GM19035 (cell line): ENCODE measurements around the gene SSU72.

Source experiments
- ATAC-seq: cut with Tn5 transposase; IDR thresholded peaks from one replicate; pipeline ENCODE4 v1.9.1; 2021; ENCODE audit not compliant: unreplicated experiment

SSU72 gene

GRCh38 chr1:1612104-1612400, 37.4 kb upstream of the SSU72 start:
- ATAC-seq = no peak

GRCh38 chr1:1610796-1611195, 36.1 kb upstream of the SSU72 start:
- no peak for ATAC-seq

- no peak for ATAC-seq
Measured at GRCh38 chr1:1609822-1610485, 35.3 kb upstream of the SSU72 start.

GRCh38 chr1:1606232-1606631, 31.6 kb upstream of the SSU72 start:
- ATAC-seq = no peak

- no peak for ATAC-seq
Measured at GRCh38 chr1:1605724-1606123, 31.1 kb upstream of the SSU72 start.

- no peak for ATAC-seq
Measured at GRCh38 chr1:1605034-1605591, 30.4 kb upstream of the SSU72 start.

- ATAC-seq = no peak
Measured at GRCh38 chr1:1604374-1605033, 29.8 kb upstream of the SSU72 start.

GRCh38 chr1:1603671-1604373, 29.2 kb upstream of the SSU72 start:
- ATAC-seq = no peak

- no peak for ATAC-seq
Measured at GRCh38 chr1:1602968-1603506, 28.4 kb upstream of the SSU72 start.

GRCh38 chr1:1602304-1602967, 27.8 kb upstream of the SSU72 start:
- no peak for ATAC-seq

- ATAC-seq = no peak
Measured at GRCh38 chr1:1601564-1602303, 27.1 kb upstream of the SSU72 start.

- no peak for ATAC-seq
Measured at GRCh38 chr1:1600861-1601563, 26.3 kb upstream of the SSU72 start.

- no peak for ATAC-seq
Measured at GRCh38 chr1:1599935-1600860, 25.5 kb upstream of the SSU72 start, which contains the start of gene FNDC10. Gene FNDC10 (minus strand): TSS chr1:1600135. CDS start chr1:1600015, 120 bp downstream.

- ATAC-seq = no peak
Measured at GRCh38 chr1:1599030-1599934, 24.6 kb upstream of the SSU72 start.

- no peak for ATAC-seq
Measured at GRCh38 chr1:1598720-1599029, 24.0 kb upstream of the SSU72 start.

GRCh38 chr1:1598051-1598719, 23.5 kb upstream of the SSU72 start:
- no peak for ATAC-seq

GRCh38 chr1:1597275-1597930, 22.7 kb upstream of the SSU72 start:
- ATAC-seq = no peak
